AG09309 (cell line): Measurements from ENCODE around the gene LPIN3.
A peak's percentile ranks its signal among the peaks of the same experiment; 100 is the strongest.

ENCODE experiments used
- DNase-seq: peaks from one replicate; pipeline ENCODE4 v3.0.0-alpha.2; 2010; ENCODE audit warnings: low read depth
- H3K4me3 ChIP-seq: 2 replicates; pipeline ENCODE4 v1.5.1; 2011; ENCODE audit warnings: mild to moderate bottlenecking, low read depth, low read length, moderate library complexity; ENCODE audit not compliant: control insufficient read depth
- CTCF ChIP-seq: IDR thresholded peaks from 2 replicates; pipeline ENCODE4 v1.5.1; 2011; ENCODE audit warnings: mild to moderate bottlenecking, low read depth, low read length, inconsistent platforms; ENCODE audit not compliant: insufficient read depth, control insufficient read depth; ENCODE audit errors: missing control alignments

Gene LPIN3

GRCh38 chr20:41314386-41314785 is 26.2 kb upstream of the LPIN3 start:
- no peak for DNase-seq
- no peak overlapping the region for H3K4me3 ChIP-seq
- no peak for TF ChIP-seq CTCF

GRCh38 chr20:41316051-41316450 is 24.6 kb upstream of the LPIN3 start:
- no peak for TF ChIP-seq CTCF
- H3K4me3 ChIP-seq = peak overlapping the region; percentile 84
- no peak for DNase-seq

- DNase-seq = peak; percentile 45
- no peak for TF ChIP-seq CTCF
- H3K4me3 ChIP-seq = peak overlapping the region; percentile 84
Measured at GRCh38 chr20:41316602-41317545, 23.7 kb upstream of the LPIN3 start.

GRCh38 chr20:41317546-41318270 is 22.9 kb upstream of the LPIN3 start, which contains the start of gene ZHX3:
TSS of gene ZHX3 (minus strand) at chr20:41317731. CDS start at chr20:41204916, 112,815 bp downstream.
- peak within 1 kb of the TSS; percentile 84 for H3K4me3 ChIP-seq
- peak; percentile 68 for DNase-seq
- no peak for TF ChIP-seq CTCF

GRCh38 chr20:41318271-41318649 is 22.4 kb upstream of the LPIN3 start:
- H3K4me3 ChIP-seq = no peak overlapping the region
- no peak for DNase-seq

GRCh38 chr20:41320441-41320840 is 20.2 kb upstream of the LPIN3 start:
- no peak overlapping the region for H3K4me3 ChIP-seq
- no peak for TF ChIP-seq CTCF
- no peak for DNase-seq

More at GRCh38 chr20:41318271-41318649, 22.4 kb upstream of the LPIN3 start:
- TF ChIP-seq CTCF = no peak
